GM12878 (cell line): ENCODE data around the gene NR6A1. TPM values are rescaled to one million over a fixed set of nuclear protein-coding genes. Genes with fewer than 3 reads are reported as not detected.

ENCODE experiments used
- ATAC-seq: fragments of 200-7000 bp; cut with Tn5 transposase; 3 replicates; pipeline ENCODE4 v1.9.1; 2020; ENCODE audit warnings: mild to moderate bottlenecking, moderate library complexity
- BruUV-seq: library from RNA; stranded (reverse); fragments of 400-500 nt; replicated peaks from 2 replicates; lab custom pipeline; 2021; lab: Mats Ljungman, UMichigan
- CTCF ChIA-PET: fragments of 300-600 bp; sonication (Branson Sonifier 250); formaldehyde crosslinking; extraction: SDS; loops from one replicate; lab custom pipeline; 2021; ENCODE audit warnings: inconsistent platforms; lab: Yijun Ruan, JAX
- POLR2A ChIA-PET: fragments of 350-600 bp; formaldehyde crosslinking; extraction: SDS; loops from one replicate; lab custom pipeline; 2021; ENCODE audit warnings: inconsistent platforms; lab: Charles Lee
- RAD21 ChIA-PET: fragments of 300-600 bp; sonication (Branson Sonifier 250); formaldehyde crosslinking; loops from one replicate; lab custom pipeline; 2023; ENCODE audit warnings: antibody characterized with exemption; ENCODE audit not compliant: unreplicated experiment; lab: Charles Lee
- SMC1A ChIA-PET: fragments of 300-600 bp; sonication (Branson Sonifier 250); formaldehyde crosslinking; loops from one replicate; lab custom pipeline; 2023; ENCODE audit not compliant: unreplicated experiment, uncharacterized antibody; lab: Charles Lee
- DNase-seq: peaks from one replicate; pipeline ENCODE4 v3.0.0-alpha.2; 2011; ENCODE audit warnings: low read depth, low spot score
- FAIRE-seq: peaks from 3 replicates; lab custom pipeline; 2011; peaks lifted over from hg19 to GRCh38; lab: Jason Lieb, UNC
- H2AFZ ChIP-seq: 2 replicates; pipeline ENCODE4 v1.6.0; 2011; ENCODE audit warnings: low read depth, low read length, control low read depth; ENCODE audit not compliant: control insufficient read depth
- H3K27ac ChIP-seq: 2 replicates; pipeline ENCODE4 v1.5.1; 2011; ENCODE audit warnings: control low read depth; ENCODE audit not compliant: control insufficient read depth, insufficient read depth
- H3K27me3 ChIP-seq, 2 experiments: replicated peaks in 1 of 2; 2 replicates each; pipeline versions ENCODE4 v1.6.0 to v1.6.1; 2011; ENCODE audit warnings: low read length in 1 of 2; ENCODE audit not compliant: control insufficient read depth in 2 of 2, insufficient read depth in 2 of 2
- H3K36me3 ChIP-seq, 2 experiments: 2 replicates each; pipeline ENCODE4 v1.5.1; 2011; ENCODE audit warnings: low read length in 1 of 2; ENCODE audit not compliant: control insufficient read depth in 2 of 2, insufficient read depth in 2 of 2
- H3K4me1 ChIP-seq: 2 replicates; pipeline ENCODE4 v1.6.1; 2011; ENCODE audit warnings: mild to moderate bottlenecking, low read length, moderate library complexity, mixed read lengths; ENCODE audit not compliant: control insufficient read depth, insufficient read depth
- H3K4me2 ChIP-seq: 2 replicates; pipeline ENCODE4 v1.6.0; 2011; ENCODE audit warnings: control low read depth; ENCODE audit not compliant: control insufficient read depth, insufficient read depth
- H3K4me3 ChIP-seq: fragments of 200-600 bp; sonication (generic); 2 replicates; pipeline ENCODE4 v1.5.1; 2016
- H3K79me2 ChIP-seq: 2 replicates; pipeline ENCODE4 v1.6.0; 2011; ENCODE audit warnings: low read length; ENCODE audit not compliant: control insufficient read depth, insufficient read depth
- H3K9ac ChIP-seq: 2 replicates; pipeline ENCODE4 v1.8.0; 2011; ENCODE audit warnings: low read length, control low read depth, mixed read lengths; ENCODE audit not compliant: control insufficient read depth, insufficient read depth
- H3K9me3 ChIP-seq: replicated peaks from 3 replicates; pipeline ENCODE4 v1.5.1; 2011; ENCODE audit warnings: mild to moderate bottlenecking, low read length; ENCODE audit not compliant: control insufficient read depth, insufficient read depth
- H4K20me1 ChIP-seq: 2 replicates; pipeline ENCODE4 v1.6.0; 2011; ENCODE audit not compliant: control insufficient read depth, insufficient read depth
- BCL11A ChIP-seq: IDR thresholded peaks from 2 replicates; pipeline ENCODE4 v1.6.1; 2011; ENCODE audit warnings: low read depth, low read length
- CEBPZ ChIP-seq: fragments of 150-350 bp; IDR thresholded peaks from 2 replicates; pipeline ENCODE4 v1.6.1; 2016; ENCODE audit warnings: low read depth, low read length
- IKZF2 ChIP-seq, 2 experiments: fragments of 450-650 bp; IDR thresholded peaks; 2 replicates each; pipeline ENCODE4 v1.6.1; 2017; ENCODE audit warnings: mild to moderate bottlenecking in 2 of 2, moderate library complexity in 2 of 2
- JUNB ChIP-seq: IDR thresholded peaks from 2 replicates; pipeline ENCODE4 v1.6.1; 2016; ENCODE audit warnings: antibody characterized with exemption, mild to moderate bottlenecking
- NFYB ChIP-seq: IDR thresholded peaks from 2 replicates; pipeline ENCODE4 v1.6.1; 2011; ENCODE audit warnings: low read depth, mild to moderate bottlenecking, low read length, improper control_type of control experiment, moderate library complexity; ENCODE audit not compliant: insufficient read depth
- NR2C2 ChIP-seq: IDR thresholded peaks from 2 replicates; pipeline ENCODE4 v1.6.1; 2011; ENCODE audit warnings: borderline replicate concordance, low read depth; ENCODE audit not compliant: control insufficient read depth, insufficient read length
- PKNOX1 ChIP-seq: fragments of 450-650 bp; IDR thresholded peaks from 2 replicates; pipeline ENCODE4 v1.6.1; 2016; ENCODE audit warnings: mild to moderate bottlenecking
- SPI1 ChIP-seq: IDR thresholded peaks from 2 replicates; pipeline ENCODE4 v1.6.1; 2011; ENCODE audit warnings: low read depth, mild to moderate bottlenecking, low read length, moderate library complexity, borderline replicate concordance; ENCODE audit not compliant: insufficient read depth
- WRNIP1 ChIP-seq: IDR thresholded peaks from 2 replicates; pipeline ENCODE4 v1.6.1; 2011; ENCODE audit warnings: low read depth, low read length, improper control_type of control experiment, borderline replicate concordance
- ZNF384 ChIP-seq: IDR thresholded peaks from 2 replicates; pipeline ENCODE4 v1.6.1; 2012; ENCODE audit warnings: low read depth, mild to moderate bottlenecking, low read length, improper control_type of control experiment, borderline replicate concordance
- ZNF592 ChIP-seq: fragments of 450-650 bp; IDR thresholded peaks from 2 replicates; pipeline ENCODE4 v1.6.1; 2017; ENCODE audit warnings: mild to moderate bottlenecking, moderate library complexity
- ZZZ3 ChIP-seq: IDR thresholded peaks from 2 replicates; pipeline ENCODE4 v1.6.1; 2011; ENCODE audit warnings: low read depth; ENCODE audit not compliant: control insufficient read depth, insufficient read length
- WGBS: methylation state at CpG from one replicate; pipeline ENCODE4 v1.1.6; 2016; ENCODE audit warnings: low lambda C conversion rate; ENCODE audit not compliant: insufficient replicate concordance, insufficient coverage; ENCODE audit errors: missing lambda C conversion rate; 5-methylcytosine and 5-hydroxymethylcytosine counted together
- in situ Hi-C: fragments of 300-500 bp; cut with MboI; formaldehyde crosslinking; loops from 9 replicates; pipeline ENCODE4 v1.14.3; 2018; ENCODE audit warnings: mixed read lengths
- intact Hi-C: fragments of 100-400 bp; cut with micrococcal nuclease; formaldehyde crosslinking; loops from one replicate; pipeline ENCODE4 v1.14.2; 2022; ENCODE audit not compliant: unreplicated experiment
- polyA plus RNA-seq, 11 experiments: library from polyadenylated mRNA; depleted of rRNA in 4 of 11; unstranded in 6 of 11; stranded (reverse) in 5 of 11; fragments of >200 nt; fragmentation: Nextera tagmentation in 4 of 11; fragmentation: Illumina TruSeq in 1 of 11; extraction: Ambion mirVana in 4 of 11; extraction: Trizol in 1 of 11; gene quantifications; 1 replicate in 1 of 11; 2 replicates in 10 of 11; pipeline versions ENCODE4 v1.2.1 to v1.2.3, GENCODE V29; 2011 to 2016; ENCODE audit warnings: inconsistent platforms in 2 of 11, missing spikeins in 2 of 11, low read depth in 1 of 11
- total RNA-seq, 4 experiments: library from RNA; depleted of rRNA in 3 of 4; stranded (reverse); fragments of >200 nt in 3 of 4; fragmentation: Illumina TruSeq in 1 of 4; extraction: Trizol in 1 of 4; gene quantifications; 2 replicates each; pipeline versions ENCODE4 v1.2.1 to v1.2.3, GENCODE V29; 2013 to 2021

The NR6A1 gene
- total and polyA plus RNA-seq, 10 of the 15 experiments (the other 5 are each of a cell fraction or from before 2014, with no cell fraction given): 1.2 to 9.2 (median 4.6) TPM

- ChIA-PET RAD21 (interaction anchor here (1.4 to 1.5 kb wide), 2 partner anchors 10 to 104 kb away, joined by 5 read pairs; no protein-coding TSS in a partner anchor), CTCF (interaction anchor here (1.0 to 13.8 kb wide), 5 partner anchors 9 to 109 kb away, joined by 3 to 201 read pairs (median 3); no protein-coding TSS in a partner anchor), SMC1A (interaction anchor here (0.9 to 1.7 kb wide), 3 partner anchors 42 to 107 kb away, joined by 3 to 6 read pairs (median 5); no protein-coding TSS in a partner anchor), POLR2A (no interaction called here)
- Histone ChIP-seq H3K27me3 (no peaks in the 10 kb centered on the region), H3K4me3 (no peak overlapping the region), H2AFZ (no peak overlapping the region), H3K79me2 (no peaks in the 10 kb centered on the region), H3K4me1 (no peaks in the 10 kb centered on the region), H3K9ac (no peak overlapping the region), H3K4me2 (no peak overlapping the region), H3K36me3 (no peaks in the 10 kb centered on the region), H4K20me1 (no peaks in the 10 kb centered on the region), H3K9me3 (no peaks in the 10 kb centered on the region), H3K27ac (no peak overlapping the region)
- in situ Hi-C loops (no loop called here), intact Hi-C loops (no loop called here)
- no TSS peak for BruUV-seq
- FAIRE-seq: no peak
- no peak for ATAC-seq
- 80% methylated on average over 5 of the region's 5 CpGs for WGBS
- DNase-seq: no peak
- no peak for TF ChIP-seq WRNIP1
- no peak for TF ChIP-seq NR2C2
- TF ChIP-seq SPI1: no peak
- no peak for TF ChIP-seq JUNB
- TF ChIP-seq ZZZ3: no peak
- no peak for TF ChIP-seq IKZF2 (IDR thresholded peaks at IDR 0.05)
- no peak for TF ChIP-seq ZNF592
- TF ChIP-seq PKNOX1: no peak
- TF ChIP-seq CEBPZ: no peak
- TF ChIP-seq NFYB: no peak
- TF ChIP-seq ZNF384: no peak
- no peak for TF ChIP-seq BCL11A
Observed at GRCh38 chr9:124721109-124721906, 49.8 kb downstream of the NR6A1 start.
